Smooth muscle cell (in vitro differentiated cells): ENCODE data around the gene SMG9. TPM values are rescaled to one million over a fixed set of nuclear protein-coding genes. Genes with fewer than 3 reads are reported as not detected.

Experiments used
- DNase-seq: peaks from one replicate; lab custom pipeline; 2025; ENCODE audit not compliant: unreplicated experiment; lab: John Stamatoyannopoulos, UW
- H2AFZ ChIP-seq: fragments of 200-600 bp; sonication (generic); 2 replicates; pipeline ENCODE4 v1.6.0; 2016; ENCODE audit warnings: antibody characterized with exemption, low read depth, mild to moderate bottlenecking
- H3F3A ChIP-seq: fragments of 200-600 bp; sonication (generic); 2 replicates; pipeline ENCODE4 v1.6.0; 2017; ENCODE audit warnings: antibody characterized with exemption, low read depth
- H3K27ac ChIP-seq: fragments of 200-600 bp; sonication (generic); 2 replicates; pipeline ENCODE4 v1.5.1; 2016; ENCODE audit warnings: low read depth, mild to moderate bottlenecking
- H3K27me3 ChIP-seq: fragments of 200-600 bp; sonication (generic); 2 replicates; pipeline ENCODE4 v1.6.1; 2016; ENCODE audit warnings: low read depth, mild to moderate bottlenecking
- H3K36me3 ChIP-seq: fragments of 200-600 bp; sonication (generic); 2 replicates; pipeline ENCODE4 v1.5.1; 2016; ENCODE audit warnings: low read depth
- H3K4me1 ChIP-seq: fragments of 200-600 bp; sonication (generic); 2 replicates; pipeline ENCODE4 v1.5.1; 2016; ENCODE audit warnings: low read depth
- H3K4me2 ChIP-seq: fragments of 200-600 bp; sonication (generic); 2 replicates; pipeline ENCODE4 v1.6.0; 2016; ENCODE audit warnings: mild to moderate bottlenecking
- H3K4me3 ChIP-seq: fragments of 200-600 bp; sonication (generic); 2 replicates; pipeline ENCODE4 v1.5.1; 2016; ENCODE audit warnings: mild to moderate bottlenecking
- H3K79me2 ChIP-seq: fragments of 200-600 bp; sonication (generic); 2 replicates; pipeline ENCODE4 v1.6.0; 2016; ENCODE audit warnings: low read depth, mild to moderate bottlenecking
- H3K9ac ChIP-seq: fragments of 200-600 bp; sonication (generic); 2 replicates; pipeline ENCODE4 v1.6.0; 2016; ENCODE audit warnings: low read depth
- H3K9me3 ChIP-seq: fragments of 200-600 bp; sonication (generic); replicated peaks from 2 replicates; pipeline ENCODE4 v1.5.1; 2016; ENCODE audit warnings: low read depth
- H4K20me1 ChIP-seq: fragments of 200-600 bp; sonication (generic); 2 replicates; pipeline ENCODE4 v1.6.0; 2016; ENCODE audit warnings: low read depth
- CTCF ChIP-seq: fragments of 200-600 bp; sonication (generic); IDR thresholded peaks from 2 replicates; pipeline ENCODE4 v1.5.1; 2017; ENCODE audit warnings: borderline replicate concordance, mild to moderate bottlenecking, antibody characterized with exemption; ENCODE audit not compliant: insufficient read depth, poor library complexity, severe bottlenecking
- WGBS: methylation state at CpG from one replicate; pipeline ENCODE4 v1.1.7; 2016; ENCODE audit warnings: low lambda C conversion rate; 5-methylcytosine and 5-hydroxymethylcytosine counted together
- polyA plus RNA-seq: library from polyadenylated mRNA; unstranded; fragments of >200 nt; fragmentation: Nextera tagmentation; extraction: Ambion mirVana; gene quantifications from 2 replicates; pipeline ENCODE4 v1.2.1, GENCODE V29; 2016
- total RNA-seq: library from RNA; depleted of rRNA; stranded (reverse); fragments of >200 nt; gene quantifications from 2 replicates; pipeline ENCODE4 v1.2.3, GENCODE V29; 2014

Gene SMG9
- total and polyA plus RNA-seq, 2 experiments from 2014 or later: 13.2 to 39.2 TPM

DNA sequence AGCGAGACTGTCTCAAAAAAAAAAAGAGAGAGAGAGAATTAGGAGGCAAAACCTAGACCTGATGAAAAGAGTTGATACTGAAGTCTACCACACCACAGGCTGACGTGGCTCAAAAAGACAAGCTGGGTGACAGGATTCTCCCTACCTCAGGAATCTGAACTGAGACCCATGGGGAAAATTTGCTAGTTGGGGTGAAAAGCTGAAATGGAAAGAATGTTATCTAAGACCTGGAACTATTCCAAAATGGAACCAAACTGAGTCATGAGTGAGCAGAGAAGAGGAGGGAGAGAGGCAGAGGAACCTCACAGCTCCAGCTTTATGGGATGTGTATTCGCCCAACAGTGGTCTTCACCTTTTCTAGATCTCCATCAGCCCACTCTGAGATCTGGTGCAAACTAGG, 11.7 kb downstream of the SMG9 start:
- Histone ChIP-seq H3F3A (no peaks in the 10 kb centered on the region), H3K79me2 (no peaks in the 10 kb centered on the region), H3K4me3 (no peak overlapping the region), H3K27me3 (no peaks in the 10 kb centered on the region), H3K4me2 (no peak overlapping the region), H3K4me1 (no peaks in the 10 kb centered on the region), H3K36me3 (no peaks in the 10 kb centered on the region), H3K9ac (no peak overlapping the region), H4K20me1 (no peaks in the 10 kb centered on the region), H2AFZ (no peak overlapping the region), H3K9me3 (no peaks in the 10 kb centered on the region), H3K27ac (no peak overlapping the region)
- WGBS: 95% methylated on average over 3 of the region's 3 CpGs
- TF ChIP-seq CTCF: no peak
- no peak for DNase-seq

- H2AFZ ChIP-seq: no peak overlapping the region
- no peak overlapping the region for H3K9ac ChIP-seq
- no peak overlapping the region for H3K4me3 ChIP-seq
- no peaks in the 10 kb centered on the region for H3K9me3 ChIP-seq
- no peaks in the 10 kb centered on the region for H3K36me3 ChIP-seq
- no peak for DNase-seq
- no peak for TF ChIP-seq CTCF
- H4K20me1 ChIP-seq: no peaks in the 10 kb centered on the region
- no peaks in the 10 kb centered on the region for H3K4me1 ChIP-seq
- H3K27ac ChIP-seq: no peak overlapping the region
- no peaks in the 10 kb centered on the region for H3F3A ChIP-seq
- WGBS: 96% methylated on average over 10 of the region's 10 CpGs
- H3K4me2 ChIP-seq: no peak overlapping the region
- no peaks in the 10 kb centered on the region for H3K79me2 ChIP-seq
- H3K27me3 ChIP-seq: no peaks in the 10 kb centered on the region
Observed at GRCh38 chr19:43741075-43741825, 13.5 kb downstream of the SMG9 start.

GRCh38 chr19:43739439-43740235, 15.1 kb downstream of the SMG9 start:
- no peak for DNase-seq
- Histone ChIP-seq H3K4me3 (no peak overlapping the region), H3F3A (no peaks in the 10 kb centered on the region), H2AFZ (no peak overlapping the region), H3K4me2 (no peak overlapping the region), H3K79me2 (no peaks in the 10 kb centered on the region), H3K27me3 (no peaks in the 10 kb centered on the region), H4K20me1 (no peaks in the 10 kb centered on the region), H3K4me1 (no peaks in the 10 kb centered on the region), H3K36me3 (no peaks in the 10 kb centered on the region), H3K9me3 (no peaks in the 10 kb centered on the region), H3K27ac (no peak overlapping the region), H3K9ac (no peak overlapping the region)
- TF ChIP-seq CTCF: no peak
- WGBS: 90% methylated on average over 16 of the region's 16 CpGs
